Body of pancreas (tissue), 4 donors: Measurements from ENCODE around the gene IGSF3.
"Not testable (repeated sequence)": the region's sequence is repeated elsewhere in the genome, so short reads cannot be mapped to it uniquely, and the experiment has no call there.

Experiments used
- CTCF ChIP-seq, 7 experiments: fragments of 450-650 bp in 4 of 7; fragments of 200-600 bp in 3 of 7; sonication (generic) in 3 of 7; IDR thresholded peaks; one replicate each; pipeline ENCODE4 v1.5.1; 2016 to 2019; ENCODE audit warnings: antibody characterized with exemption in 7 of 7
- POLR2A ChIP-seq, 3 donors: fragments of 450-650 bp; IDR thresholded peaks; one replicate each; pipeline ENCODE4 v1.6.1; 2016; ENCODE audit warnings: antibody characterized with exemption in 3 of 3, mild to moderate bottlenecking in 2 of 3

- TF ChIP-seq CTCF, POLR2A (IDR thresholded peaks at IDR 0.05): not testable (repeated sequence)
These were observed 30.9 kb downstream of the IGSF3 start for GRCh38 chr1:116636584-116636983.
